ENCODE data around the gene FCER1G.

FCER1G gene

DNA sequence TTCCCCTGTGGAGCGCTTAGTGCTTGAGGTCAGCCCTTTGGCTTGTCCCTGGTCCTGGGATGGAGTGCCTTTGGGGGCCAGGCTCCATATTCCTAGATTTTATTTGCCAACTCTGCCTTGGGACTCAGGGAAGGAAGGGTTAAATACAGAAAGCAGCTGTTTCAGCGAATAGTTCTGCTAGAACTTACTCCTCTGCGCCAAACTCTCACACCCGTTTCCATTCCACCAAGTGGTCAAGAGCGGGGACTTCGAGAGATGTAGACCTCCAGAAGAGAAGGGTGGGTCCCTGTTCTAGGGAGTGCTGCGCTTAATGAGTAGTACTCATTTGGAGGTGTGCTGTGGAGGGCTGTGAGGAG, 10.1 kb downstream of the FCER1G start:
- no peak overlapping the region; the same call in 1 of the 2 replicates for H3K4me3 ChIP-seq (ENCODE audit: low read depth, low read length)
- DNase-seq (ENCODE audit: low read depth), result no peak
- TF ChIP-seq, protein P1, sequence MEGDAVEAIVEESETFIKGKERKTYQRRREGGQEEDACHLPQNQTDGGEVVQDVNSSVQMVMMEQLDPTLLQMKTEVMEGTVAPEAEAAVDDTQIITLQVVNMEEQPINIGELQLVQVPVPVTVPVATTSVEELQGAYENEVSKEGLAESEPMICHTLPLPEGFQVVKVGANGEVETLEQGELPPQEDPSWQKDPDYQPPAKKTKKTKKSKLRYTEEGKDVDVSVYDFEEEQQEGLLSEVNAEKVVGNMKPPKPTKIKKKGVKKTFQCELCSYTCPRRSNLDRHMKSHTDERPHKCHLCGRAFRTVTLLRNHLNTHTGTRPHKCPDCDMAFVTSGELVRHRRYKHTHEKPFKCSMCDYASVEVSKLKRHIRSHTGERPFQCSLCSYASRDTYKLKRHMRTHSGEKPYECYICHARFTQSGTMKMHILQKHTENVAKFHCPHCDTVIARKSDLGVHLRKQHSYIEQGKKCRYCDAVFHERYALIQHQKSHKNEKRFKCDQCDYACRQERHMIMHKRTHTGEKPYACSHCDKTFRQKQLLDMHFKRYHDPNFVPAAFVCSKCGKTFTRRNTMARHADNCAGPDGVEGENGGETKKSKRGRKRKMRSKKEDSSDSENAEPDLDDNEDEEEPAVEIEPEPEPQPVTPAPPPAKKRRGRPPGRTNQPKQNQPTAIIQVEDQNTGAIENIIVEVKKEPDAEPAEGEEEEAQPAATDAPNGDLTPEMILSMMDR (IDR thresholded peaks at IDR 0.05; ENCODE audit: low read depth, low read length, missing control alignments), result no peak

DNA sequence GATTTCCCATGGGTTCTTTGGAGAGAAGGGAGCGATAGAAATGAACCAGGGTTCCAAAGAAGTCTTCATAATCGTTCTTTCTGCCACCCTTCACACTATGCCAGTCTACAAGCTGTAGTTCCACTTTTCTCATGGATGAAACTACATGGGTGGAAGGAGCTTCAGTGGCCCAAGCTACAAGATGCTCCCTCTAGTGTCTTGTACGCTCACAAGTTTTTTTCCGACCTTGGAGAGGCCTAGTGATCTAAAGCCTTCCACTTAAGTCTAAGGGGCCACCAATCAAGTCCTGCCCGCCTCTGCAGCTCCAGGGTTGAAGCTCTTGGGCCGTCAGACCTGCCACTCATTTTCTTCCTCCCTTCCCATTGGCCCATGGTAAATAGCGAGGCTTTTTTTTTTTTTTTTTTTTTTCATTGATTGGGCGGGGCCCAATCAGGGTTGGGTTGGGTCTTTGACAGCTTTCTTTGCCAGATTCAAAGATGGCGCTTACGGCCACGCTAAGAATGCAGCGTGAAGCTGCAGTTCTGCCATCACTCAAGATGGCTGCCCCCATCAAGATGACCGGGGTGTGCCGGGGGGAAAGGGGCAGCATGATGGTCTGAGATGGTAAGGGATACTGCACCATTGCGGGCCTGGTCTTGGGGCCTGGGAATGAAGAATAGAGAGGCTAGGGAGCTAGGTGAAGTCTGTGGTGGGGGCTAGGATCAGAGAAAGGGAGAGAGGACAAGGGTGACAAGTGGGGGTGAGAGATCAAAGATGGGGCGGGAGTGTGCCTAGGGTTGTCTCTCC, 10.6 kb downstream of the FCER1G start, which contains the start of gene TOMM40L:
Gene TOMM40L (plus strand): TSS at position 527 of the 786 bp plus-strand sequence. CDS start 430 bp downstream, outside the sequence.
- TF ChIP-seq, protein P1 (IDR thresholded peaks at IDR 0.05; ENCODE audit: low read depth, low read length, missing control alignments), result peak; percentile 70
- DNase-seq (ENCODE audit: low read depth), result peak; percentile 99
- H3K4me3 ChIP-seq (ENCODE audit: low read depth, low read length), result peak within 1 kb of the TSS; percentile 64

DNA sequence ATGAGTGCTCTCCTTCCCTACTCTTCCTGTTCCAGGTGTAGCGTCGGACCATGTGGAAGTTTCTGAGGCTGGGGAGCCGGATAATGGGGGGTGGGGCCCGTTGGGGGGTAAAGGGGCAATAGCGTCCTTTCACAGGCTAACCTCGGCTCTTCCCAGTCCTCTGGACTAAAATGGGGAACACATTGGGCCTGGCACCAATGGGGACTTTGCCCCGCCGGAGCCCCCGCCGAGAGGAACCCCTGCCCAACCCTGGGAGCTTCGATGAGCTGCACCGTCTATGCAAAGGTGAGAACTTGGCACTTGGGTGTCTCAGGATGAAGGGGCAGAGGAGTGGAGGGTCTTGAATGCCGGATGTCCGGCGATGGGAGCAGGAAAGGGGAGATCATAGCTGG, 11.2 kb downstream of the FCER1G start:
- no peak for DNase-seq (ENCODE audit: low read depth)
- H3K4me3 ChIP-seq (ENCODE audit: low read depth, low read length), result peak overlapping the region; percentile 64
- TF ChIP-seq, protein P1 (IDR thresholded peaks at IDR 0.05; ENCODE audit: low read depth, low read length, missing control alignments), result no peak

DNA sequence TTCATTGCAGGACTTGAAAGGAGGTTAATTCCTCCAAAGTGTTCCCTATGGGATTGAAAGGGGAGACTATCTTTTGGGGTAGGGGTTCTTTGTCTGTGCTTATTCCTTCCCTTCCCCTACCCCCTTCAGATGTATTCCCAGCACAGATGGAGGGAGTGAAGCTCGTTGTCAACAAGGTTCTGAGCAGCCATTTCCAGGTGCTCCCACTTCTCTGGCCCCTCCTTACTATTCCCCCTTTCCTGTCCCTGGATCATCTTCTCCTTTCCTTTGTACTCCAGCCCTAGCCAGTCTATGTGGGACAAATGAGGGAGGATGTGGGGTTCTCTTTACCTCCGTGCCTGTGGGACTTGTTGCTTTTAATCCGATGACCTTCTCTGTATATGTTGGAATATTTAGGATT, 11.7 kb downstream of the FCER1G start:
- H3K4me3 ChIP-seq (ENCODE audit: low read depth, low read length), result peak overlapping the region; percentile 64
- TF ChIP-seq, protein P1 (IDR thresholded peaks at IDR 0.05; ENCODE audit: low read depth, low read length, missing control alignments), result no peak
- DNase-seq (ENCODE audit: low read depth), result no peak

DNA sequence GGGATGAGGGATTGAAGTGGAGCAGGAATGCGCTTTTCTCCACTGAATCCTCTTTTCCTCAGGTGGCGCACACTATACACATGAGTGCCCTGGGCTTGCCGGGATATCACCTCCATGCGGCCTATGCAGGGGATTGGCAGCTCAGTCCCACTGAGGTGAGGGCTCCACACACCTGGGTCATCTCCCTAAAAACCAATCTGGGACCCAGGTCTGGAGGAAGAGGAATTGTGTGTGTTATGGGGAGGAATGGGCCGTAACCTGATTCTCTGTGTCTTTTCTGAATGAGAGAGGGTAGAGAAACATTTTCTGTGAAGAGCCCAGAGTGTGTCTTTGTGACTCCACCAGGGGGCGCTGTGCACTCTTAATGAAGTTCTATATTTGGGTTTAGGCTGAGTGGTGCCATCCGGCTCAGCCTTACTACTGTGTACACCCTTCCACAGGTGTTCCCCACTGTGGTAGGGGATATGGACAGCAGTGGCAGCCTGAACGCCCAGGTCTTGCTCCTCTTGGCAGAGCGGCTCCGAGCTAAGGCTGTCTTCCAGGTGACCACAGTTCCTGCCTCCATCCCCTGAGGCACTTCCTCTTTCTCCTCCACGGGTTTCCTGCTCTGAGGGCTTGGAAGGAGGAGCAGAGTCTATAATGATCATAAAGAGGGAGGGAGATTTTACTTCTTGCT, 12.2 kb downstream of the FCER1G start:
- peak; percentile 73 for DNase-seq (ENCODE audit: low read depth)
- TF ChIP-seq, protein P1 (IDR thresholded peaks at IDR 0.05; ENCODE audit: low read depth, low read length, missing control alignments), result peak; percentile 83
- peak overlapping the region; percentile 64 for H3K4me3 ChIP-seq (ENCODE audit: low read depth, low read length)

DNA sequence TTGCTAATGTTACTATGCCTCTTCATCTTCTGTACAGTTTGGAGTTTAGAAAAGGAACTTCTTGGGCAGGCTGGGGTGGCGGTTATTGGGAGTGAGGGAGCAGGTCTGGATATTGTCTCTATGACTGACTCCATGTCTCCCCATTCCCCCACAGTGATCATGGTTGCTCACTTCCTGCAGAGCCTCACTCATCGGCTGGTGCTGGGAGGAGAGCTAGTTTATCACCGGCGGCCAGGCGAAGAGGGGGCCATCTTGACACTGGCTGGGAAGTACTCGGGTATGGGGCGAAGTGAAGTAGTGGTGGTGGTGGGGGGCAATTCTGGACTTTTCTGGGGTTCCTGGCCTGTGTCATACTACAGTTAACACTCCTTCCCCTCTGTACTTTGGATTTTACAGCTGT, 12.9 kb downstream of the FCER1G start:
- TF ChIP-seq, protein P1 (IDR thresholded peaks at IDR 0.05; ENCODE audit: low read depth, low read length, missing control alignments), result no peak
- no peak overlapping the region for H3K4me3 ChIP-seq (ENCODE audit: low read depth, low read length)
- no peak for DNase-seq (ENCODE audit: low read depth)

Data from GM12864 (cell line).